Neutrophil (primary cell): Measurements from ENCODE around the gene RABL3.
"Not testable (repeated sequence)": the region's sequence is repeated elsewhere in the genome, so short reads cannot be mapped to it uniquely, and the experiment has no call there.

Experiments used
- H3K27ac ChIP-seq: fragments of 200-600 bp; sonication (generic); 2 replicates; pipeline ENCODE4 v1.5.1; 2016; ENCODE audit warnings: mild to moderate bottlenecking, moderate library complexity
- H3K27me3 ChIP-seq: fragments of 200-600 bp; sonication (generic); 2 replicates; pipeline ENCODE4 v1.6.0; 2016; ENCODE audit warnings: mild to moderate bottlenecking
- H3K36me3 ChIP-seq: fragments of 200-600 bp; sonication (generic); 2 replicates; pipeline ENCODE4 v1.5.1; 2017
- H3K4me1 ChIP-seq, 2 experiments: fragments of 200-600 bp in 1 of 2; sonication (generic) in 1 of 2; 1 replicate in 1 of 2; 2 replicates in 1 of 2; pipeline versions ENCODE4 v1.5.1 to v1.6.1; 2013 to 2016; ENCODE audit warnings: low read depth in 1 of 2, low read length in 1 of 2, mild to moderate bottlenecking in 1 of 2, moderate library complexity in 1 of 2; ENCODE audit not compliant: control insufficient read depth in 1 of 2, insufficient read depth in 1 of 2
- H3K4me3 ChIP-seq, 2 experiments: fragments of 200-600 bp in 1 of 2; sonication (generic) in 1 of 2; 1 replicate in 1 of 2; 2 replicates in 1 of 2; pipeline ENCODE4 v1.5.1; 2013 to 2016; ENCODE audit warnings: low read depth in 1 of 2, low read length in 1 of 2, mild to moderate bottlenecking in 1 of 2, moderate library complexity in 1 of 2
- H3K9me3 ChIP-seq: fragments of 200-600 bp; sonication (generic); 2 replicates; pipeline ENCODE4 v1.5.1; 2016
- TF ChIP-seq, protein P1 (sequence below): fragments of 200-600 bp; sonication (generic); IDR thresholded peaks from 2 replicates; pipeline ENCODE4 v1.5.1; 2016; ENCODE audit warnings: antibody characterized with exemption

The RABL3 gene, protein sequence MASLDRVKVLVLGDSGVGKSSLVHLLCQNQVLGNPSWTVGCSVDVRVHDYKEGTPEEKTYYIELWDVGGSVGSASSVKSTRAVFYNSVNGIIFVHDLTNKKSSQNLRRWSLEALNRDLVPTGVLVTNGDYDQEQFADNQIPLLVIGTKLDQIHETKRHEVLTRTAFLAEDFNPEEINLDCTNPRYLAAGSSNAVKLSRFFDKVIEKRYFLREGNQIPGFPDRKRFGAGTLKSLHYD

DNA sequence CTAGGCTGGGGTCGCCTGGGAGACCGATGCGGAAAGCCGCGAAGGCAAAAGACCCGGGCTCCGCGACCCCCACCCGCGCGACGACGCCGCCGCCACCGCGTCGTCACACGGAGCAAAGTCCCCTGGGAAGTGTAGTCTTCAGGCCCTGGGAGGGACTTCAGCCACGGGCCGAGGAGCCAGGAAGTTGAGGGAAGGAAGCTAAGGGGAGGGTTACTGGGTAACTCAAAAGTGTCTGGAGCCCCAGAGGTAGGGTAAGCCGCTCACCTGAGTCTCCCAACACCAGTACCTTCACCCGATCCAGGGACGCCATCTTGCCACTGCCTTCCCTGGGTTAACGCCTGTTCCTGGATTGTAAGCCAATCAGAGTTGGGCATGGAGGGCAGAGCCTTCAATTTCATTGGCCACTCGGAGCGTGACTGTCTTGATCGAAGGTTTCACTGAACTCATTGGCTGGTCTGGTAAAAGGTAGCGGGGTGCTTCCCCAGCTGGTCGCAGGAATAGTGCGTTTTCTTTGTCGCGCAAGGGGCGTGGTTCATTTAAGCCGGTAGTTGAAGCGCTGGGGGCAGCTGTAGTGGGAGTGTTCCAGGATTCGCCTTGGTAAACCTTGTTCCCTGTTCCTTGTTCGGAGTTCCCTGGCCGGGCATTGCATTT lies at the start of gene RABL3, which contains the start of gene GTF2E1:
Gene RABL3 (minus strand): TSS at position 319 of the 651 bp plus-strand sequence. CDS start 9 bp downstream, at position 310.
Gene GTF2E1 (plus strand): TSS at position 547 of the 651 bp plus-strand sequence. CDS start 7,809 bp downstream, outside the sequence.
- H3K4me3 ChIP-seq = peak within 1 kb of the TSS; percentile 91 to 94
- TF ChIP-seq, protein P1, sequence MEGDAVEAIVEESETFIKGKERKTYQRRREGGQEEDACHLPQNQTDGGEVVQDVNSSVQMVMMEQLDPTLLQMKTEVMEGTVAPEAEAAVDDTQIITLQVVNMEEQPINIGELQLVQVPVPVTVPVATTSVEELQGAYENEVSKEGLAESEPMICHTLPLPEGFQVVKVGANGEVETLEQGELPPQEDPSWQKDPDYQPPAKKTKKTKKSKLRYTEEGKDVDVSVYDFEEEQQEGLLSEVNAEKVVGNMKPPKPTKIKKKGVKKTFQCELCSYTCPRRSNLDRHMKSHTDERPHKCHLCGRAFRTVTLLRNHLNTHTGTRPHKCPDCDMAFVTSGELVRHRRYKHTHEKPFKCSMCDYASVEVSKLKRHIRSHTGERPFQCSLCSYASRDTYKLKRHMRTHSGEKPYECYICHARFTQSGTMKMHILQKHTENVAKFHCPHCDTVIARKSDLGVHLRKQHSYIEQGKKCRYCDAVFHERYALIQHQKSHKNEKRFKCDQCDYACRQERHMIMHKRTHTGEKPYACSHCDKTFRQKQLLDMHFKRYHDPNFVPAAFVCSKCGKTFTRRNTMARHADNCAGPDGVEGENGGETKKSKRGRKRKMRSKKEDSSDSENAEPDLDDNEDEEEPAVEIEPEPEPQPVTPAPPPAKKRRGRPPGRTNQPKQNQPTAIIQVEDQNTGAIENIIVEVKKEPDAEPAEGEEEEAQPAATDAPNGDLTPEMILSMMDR = peak; percentile 37
- H3K4me1 ChIP-seq = peaks cover 18 to 23% of the 10 kb centered on the region in 2 experiments

DNA sequence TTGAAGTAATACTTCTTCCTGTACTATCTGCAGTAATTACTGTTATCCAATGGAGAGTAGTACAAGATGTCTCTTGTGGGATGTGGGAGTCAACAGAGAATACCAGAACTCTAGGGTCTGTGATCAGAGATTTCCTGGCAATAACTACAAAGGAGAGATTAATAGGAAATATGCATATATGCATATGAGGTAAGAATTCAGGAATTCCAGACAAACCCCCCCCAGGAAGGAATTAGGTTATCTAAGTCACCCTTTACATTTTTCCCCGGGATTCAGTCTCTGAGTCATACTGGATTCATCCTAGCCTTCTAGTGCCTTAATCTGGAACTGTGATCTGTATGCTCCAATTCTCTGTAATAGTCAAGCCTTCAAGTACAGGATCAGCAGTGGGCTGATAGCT lies 49.6 kb upstream of the RABL3 start:
- no peaks in the 10 kb centered on the region for H3K36me3 ChIP-seq
- H3K9me3 ChIP-seq = no peaks in the 10 kb centered on the region
- peaks cover 14% of the 10 kb centered on the region for H3K27me3 ChIP-seq
- no peaks in the 10 kb centered on the region for H3K4me1 ChIP-seq
- no peak overlapping the region for H3K4me3 ChIP-seq
- H3K27ac ChIP-seq = no peak overlapping the region
- TF ChIP-seq, protein P1 = no peak

More for the DNA sequence above, at the start of gene RABL3, which contains the start of gene GTF2E1:
- Histone ChIP-seq H3K27me3 (no peaks in the 10 kb centered on the region), H3K9me3 (no peaks in the 10 kb centered on the region), H3K27ac (peak within 1 kb of the TSS; percentile 93), H3K36me3 (no peaks in the 10 kb centered on the region)

DNA sequence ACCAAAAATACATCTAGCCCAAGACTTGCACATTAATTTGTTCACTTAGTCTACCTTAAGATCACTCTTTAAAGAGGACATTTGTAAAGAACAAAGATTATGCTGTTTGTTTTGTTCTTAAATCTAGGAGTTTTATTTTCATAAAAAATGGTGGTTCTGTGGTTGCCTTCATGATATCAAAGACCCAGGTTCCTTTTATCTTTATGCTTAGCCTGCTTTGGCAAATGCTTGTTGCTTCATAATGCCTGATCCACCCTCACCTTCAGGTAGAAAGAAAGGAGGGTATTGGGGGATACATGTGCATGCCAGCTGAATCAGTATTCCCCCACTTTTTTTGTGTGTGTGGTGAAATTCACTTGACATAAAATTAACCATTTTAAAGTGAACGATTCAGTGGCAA lies 48.7 kb upstream of the RABL3 start:
- no peak overlapping the region for H3K4me3 ChIP-seq
- no peaks in the 10 kb centered on the region for H3K4me1 ChIP-seq
- TF ChIP-seq, protein P1 = no peak
- H3K36me3 ChIP-seq = no peaks in the 10 kb centered on the region
- H3K27me3 ChIP-seq = peaks cover 6% of the 10 kb centered on the region
- H3K27ac ChIP-seq = no peak overlapping the region
- no peaks in the 10 kb centered on the region for H3K9me3 ChIP-seq

DNA sequence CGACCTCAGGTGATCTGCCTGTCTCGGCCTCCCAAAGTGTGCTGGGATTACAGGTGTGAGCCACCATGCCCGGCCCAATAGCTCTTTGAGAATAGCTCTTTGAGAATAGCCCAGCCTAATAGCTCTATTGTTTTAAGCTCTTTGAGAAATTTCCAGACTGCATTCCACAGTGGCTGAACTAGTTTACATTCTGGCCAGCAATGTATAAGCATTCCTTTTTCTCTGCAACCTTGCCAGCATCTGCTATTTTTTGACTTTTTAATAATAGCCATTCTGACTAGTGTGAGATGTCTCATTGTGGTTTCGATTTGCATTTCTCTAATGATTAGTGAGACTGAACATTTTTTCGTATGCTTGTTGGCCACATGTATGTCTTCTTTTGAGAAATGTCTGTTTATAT lies 43.5 kb upstream of the RABL3 start:
- not testable (repeated sequence) for H3K27ac ChIP-seq, H3K4me1 ChIP-seq, H3K27me3 ChIP-seq, H3K4me3 ChIP-seq, H3K9me3 ChIP-seq
- H3K36me3 ChIP-seq = peaks cover 13% of the 10 kb centered on the region

DNA sequence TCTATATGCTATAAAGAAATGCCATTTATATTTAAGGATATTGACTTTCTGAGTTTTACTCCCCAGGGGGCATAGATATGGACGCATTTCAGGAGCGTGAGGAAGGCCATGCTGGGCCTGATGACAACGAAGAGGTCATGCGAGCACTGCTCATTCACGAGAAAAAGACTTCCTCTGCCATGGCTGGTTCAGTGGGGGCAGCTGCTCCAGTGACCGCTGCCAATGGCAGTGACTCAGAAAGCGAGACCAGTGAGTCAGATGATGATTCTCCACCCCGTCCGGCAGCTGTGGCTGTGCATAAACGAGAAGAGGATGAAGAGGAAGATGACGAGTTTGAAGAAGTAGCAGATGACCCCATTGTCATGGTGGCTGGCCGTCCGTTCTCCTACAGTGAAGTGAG lies 38.7 kb upstream of the RABL3 start:
- Histone ChIP-seq H3K9me3 (no peaks in the 10 kb centered on the region), H3K27me3 (no peaks in the 10 kb centered on the region), H3K36me3 (peaks cover 37% of the 10 kb centered on the region), H3K4me3 (no peak overlapping the region), H3K27ac (no peak overlapping the region), H3K4me1 (no peaks in the 10 kb centered on the region)
- TF ChIP-seq, protein P1 = no peak

DNA sequence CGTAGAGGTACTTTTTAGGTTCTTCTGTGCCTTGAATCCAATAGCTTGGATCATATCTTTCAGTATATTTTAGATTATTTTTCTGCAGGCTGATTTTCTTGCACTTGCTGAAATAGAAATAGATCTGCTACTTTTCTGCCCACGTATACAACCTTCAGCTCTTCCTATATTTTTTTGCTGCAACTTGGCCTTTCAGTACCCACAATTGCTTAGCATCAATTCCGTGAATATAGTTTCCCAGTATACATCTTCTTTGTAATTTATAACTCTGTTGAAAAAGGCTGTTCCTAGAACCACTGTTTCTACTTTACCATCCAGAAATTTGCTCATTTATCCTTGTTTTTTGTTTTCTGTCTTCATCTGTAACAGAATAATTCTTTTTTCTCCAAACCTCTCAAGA lies 36.5 kb upstream of the RABL3 start:
- Histone ChIP-seq H3K27ac (no peak overlapping the region), H3K27me3 (no peaks in the 10 kb centered on the region), H3K4me1 (no peaks in the 10 kb centered on the region), H3K9me3 (no peaks in the 10 kb centered on the region), H3K36me3 (peaks cover 40% of the 10 kb centered on the region), H3K4me3 (no peak overlapping the region)
- TF ChIP-seq, protein P1 = no peak
